A673 (cell line): ENCODE measurements around the gene MPRIP.

Experiments
- EZH2 ChIP-seq: fragments of 200-600 bp; sonication (generic); IDR thresholded peaks from 2 replicates; pipeline ENCODE4 v1.6.1; 2017; ENCODE audit warnings: borderline replicate concordance, low read depth, mild to moderate bottlenecking, mixed read lengths, antibody characterized with exemption, low read length; ENCODE audit not compliant: poor library complexity, severe bottlenecking
- TF ChIP-seq, protein P1 (sequence below): fragments of 300-800, 200-600 bp; sonication (generic); conservative IDR thresholded peaks from 2 replicates; pipeline ENCODE4 v1.5.1; 2017; ENCODE audit warnings: low read depth, mild to moderate bottlenecking, antibody characterized with exemption, low read length, moderate library complexity, mixed read lengths

DNA sequence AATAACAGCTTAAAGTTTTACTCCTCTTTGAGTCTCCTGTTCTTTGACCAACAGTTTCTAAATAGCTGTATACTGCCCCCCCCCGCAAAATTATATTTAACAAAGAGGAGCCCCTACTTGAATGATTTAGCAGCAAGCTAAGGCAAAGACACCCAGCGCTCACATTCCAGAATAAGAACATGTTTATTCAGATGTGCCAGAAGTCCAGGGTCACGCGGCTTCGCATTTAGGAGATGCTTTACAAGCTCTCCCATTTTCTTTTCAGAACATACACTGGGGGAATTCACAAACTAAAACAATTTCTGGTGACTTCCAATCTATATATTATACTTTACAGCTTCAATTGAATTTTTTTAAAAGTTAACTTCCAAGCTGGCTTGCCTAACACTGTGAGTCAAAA lies 158.6 kb downstream of the MPRIP start:
- TF ChIP-seq, protein P1, sequence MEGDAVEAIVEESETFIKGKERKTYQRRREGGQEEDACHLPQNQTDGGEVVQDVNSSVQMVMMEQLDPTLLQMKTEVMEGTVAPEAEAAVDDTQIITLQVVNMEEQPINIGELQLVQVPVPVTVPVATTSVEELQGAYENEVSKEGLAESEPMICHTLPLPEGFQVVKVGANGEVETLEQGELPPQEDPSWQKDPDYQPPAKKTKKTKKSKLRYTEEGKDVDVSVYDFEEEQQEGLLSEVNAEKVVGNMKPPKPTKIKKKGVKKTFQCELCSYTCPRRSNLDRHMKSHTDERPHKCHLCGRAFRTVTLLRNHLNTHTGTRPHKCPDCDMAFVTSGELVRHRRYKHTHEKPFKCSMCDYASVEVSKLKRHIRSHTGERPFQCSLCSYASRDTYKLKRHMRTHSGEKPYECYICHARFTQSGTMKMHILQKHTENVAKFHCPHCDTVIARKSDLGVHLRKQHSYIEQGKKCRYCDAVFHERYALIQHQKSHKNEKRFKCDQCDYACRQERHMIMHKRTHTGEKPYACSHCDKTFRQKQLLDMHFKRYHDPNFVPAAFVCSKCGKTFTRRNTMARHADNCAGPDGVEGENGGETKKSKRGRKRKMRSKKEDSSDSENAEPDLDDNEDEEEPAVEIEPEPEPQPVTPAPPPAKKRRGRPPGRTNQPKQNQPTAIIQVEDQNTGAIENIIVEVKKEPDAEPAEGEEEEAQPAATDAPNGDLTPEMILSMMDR: no peak
- no peak for TF ChIP-seq EZH2
